ENCODE results near the gene FOLR1.

The FOLR1 gene

DNA sequence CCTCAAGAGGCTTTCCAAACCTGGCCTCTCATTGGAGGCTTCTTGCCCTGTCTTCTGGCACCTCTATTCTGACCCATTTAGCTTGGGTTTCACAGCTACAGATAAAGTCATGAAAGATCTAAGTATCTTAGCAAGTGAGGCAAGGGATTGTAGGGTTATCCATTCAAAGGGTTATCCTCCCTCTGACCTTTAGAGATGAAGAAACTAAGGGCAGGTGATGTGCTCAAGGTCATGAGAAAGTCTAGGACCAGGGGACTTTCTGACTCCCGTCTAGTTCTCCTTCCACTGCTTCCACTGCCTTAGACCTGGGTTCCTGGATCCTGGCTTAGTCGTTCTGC lies 44.8 kb downstream of the FOLR1 start:
- DNase-seq = no peak

DNA sequence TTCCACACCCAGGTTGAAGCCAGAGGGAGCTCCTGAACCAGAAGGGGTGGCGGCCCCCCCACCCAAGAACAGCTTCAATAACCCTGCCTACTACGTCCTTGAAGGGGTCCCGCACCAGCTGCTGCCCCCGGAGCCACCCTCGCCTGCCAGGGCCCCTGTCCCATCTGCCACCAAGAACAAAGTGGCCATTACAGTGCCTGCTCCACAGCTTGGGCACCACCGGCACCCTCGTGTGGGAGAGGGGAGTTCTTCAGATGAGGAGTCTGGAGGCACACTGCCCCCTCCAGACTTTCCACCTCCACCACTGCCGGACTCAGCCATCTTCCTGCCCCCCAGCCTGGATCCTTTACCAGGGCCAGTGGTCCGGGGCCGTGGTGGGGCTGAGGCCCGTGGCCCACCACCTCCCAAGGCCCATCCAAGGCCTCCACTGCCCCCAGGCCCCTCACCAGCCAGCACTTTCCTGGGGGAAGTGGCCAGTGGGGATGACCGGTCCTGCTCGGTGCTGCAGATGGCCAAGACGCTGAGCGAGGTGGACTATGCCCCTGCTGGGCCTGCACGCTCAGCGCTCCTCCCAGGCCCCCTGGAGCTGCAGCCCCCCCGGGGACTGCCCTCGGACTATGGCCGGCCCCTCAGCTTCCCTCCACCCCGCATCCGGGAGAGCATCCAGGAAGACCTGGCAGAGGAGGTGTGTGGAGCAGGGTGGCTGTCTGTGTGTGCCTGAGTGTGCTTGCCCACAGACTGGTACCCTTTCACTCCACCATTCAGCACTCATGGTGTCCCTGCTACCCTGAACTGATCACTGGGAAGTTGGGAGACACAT lies 45.4 kb downstream of the FOLR1 start:
- DNase-seq = no peak

DNA sequence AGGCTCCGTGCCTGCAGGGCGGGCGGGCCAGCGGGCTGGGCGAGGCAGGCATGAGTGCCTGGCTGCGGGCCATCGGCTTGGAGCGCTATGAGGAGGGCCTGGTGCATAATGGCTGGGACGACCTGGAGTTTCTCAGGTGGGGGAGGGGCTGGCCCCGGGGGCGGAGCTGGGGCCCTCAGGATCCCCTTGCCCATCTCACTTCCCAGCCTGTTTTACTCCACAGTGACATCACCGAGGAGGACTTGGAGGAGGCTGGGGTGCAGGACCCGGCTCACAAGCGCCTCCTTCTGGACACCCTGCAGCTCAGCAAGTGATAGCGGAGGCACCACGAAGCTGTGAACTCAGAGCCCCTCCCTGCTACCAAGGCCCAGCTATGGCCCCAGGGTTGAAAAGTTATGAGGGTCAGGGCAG lies 46.1 kb downstream of the FOLR1 start:
- DNase-seq = no peak

DNA sequence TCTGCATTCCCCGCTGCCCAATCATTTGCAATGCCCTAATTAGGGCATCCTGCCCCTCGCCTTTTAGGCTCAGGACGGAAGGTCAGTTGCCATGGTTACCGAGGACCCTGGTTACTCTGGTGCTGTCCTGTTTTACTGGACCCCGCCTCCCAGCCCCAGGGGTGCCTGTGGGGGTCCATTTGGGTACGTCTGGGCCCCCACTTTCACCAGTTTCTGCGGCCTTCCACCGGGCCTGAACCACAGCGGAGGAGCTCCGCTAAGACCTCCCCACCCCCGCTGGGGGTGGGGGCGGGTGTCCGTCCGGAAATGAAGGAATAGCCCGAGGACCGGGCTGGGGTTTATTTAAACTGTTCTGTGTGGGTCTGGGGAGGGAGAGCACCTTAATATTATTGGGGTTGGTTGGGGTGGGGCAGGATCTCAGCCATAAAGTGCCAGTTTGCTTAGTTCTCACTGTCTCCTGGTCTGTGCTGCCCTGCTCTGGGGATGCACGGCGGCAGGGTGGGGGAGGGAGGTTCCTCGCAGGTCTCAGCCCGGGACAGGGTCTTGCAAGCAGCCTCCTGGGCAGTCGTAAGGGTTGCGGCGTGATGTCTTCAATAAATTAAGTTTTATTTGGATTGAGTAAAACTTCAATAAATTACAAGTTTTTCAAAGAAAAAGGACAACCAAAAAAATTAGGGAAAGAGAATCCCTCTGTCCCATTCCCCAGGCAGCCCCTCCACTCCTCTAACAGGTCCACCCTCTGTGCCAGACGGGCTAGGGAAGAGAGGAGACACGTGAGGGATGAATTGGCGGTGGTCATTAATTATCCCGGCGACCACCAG lies 46.8 kb downstream of the FOLR1 start:
- no peak for DNase-seq

DNA sequence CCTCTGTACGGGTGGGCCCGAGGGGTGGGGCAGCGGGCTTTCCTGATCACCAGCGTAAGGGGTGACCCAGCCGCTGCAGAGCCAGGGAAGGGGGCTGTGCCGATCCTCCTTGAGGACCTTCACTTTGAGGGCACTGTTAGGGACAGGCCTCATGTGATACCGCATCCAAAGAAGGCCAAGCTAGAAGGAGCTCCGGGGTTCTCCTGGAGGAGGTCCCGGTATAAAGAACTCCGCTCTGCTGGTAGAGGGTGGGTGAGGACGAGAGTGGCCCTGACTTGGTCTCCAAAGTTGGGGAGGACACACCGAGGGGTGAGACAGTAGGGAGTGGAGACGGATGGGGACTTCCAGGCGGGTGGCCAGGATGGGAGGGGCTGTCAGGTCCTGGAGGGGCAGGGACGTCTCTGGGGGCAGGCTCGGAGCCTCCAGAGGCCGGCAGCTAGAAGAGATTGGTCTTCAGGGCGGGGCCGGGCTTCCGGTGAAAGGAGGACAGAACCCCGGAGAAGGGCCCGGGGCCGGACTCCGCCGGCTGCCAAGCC lies 47.4 kb downstream of the FOLR1 start:
- DNase-seq = peak; percentile 16

DNA sequence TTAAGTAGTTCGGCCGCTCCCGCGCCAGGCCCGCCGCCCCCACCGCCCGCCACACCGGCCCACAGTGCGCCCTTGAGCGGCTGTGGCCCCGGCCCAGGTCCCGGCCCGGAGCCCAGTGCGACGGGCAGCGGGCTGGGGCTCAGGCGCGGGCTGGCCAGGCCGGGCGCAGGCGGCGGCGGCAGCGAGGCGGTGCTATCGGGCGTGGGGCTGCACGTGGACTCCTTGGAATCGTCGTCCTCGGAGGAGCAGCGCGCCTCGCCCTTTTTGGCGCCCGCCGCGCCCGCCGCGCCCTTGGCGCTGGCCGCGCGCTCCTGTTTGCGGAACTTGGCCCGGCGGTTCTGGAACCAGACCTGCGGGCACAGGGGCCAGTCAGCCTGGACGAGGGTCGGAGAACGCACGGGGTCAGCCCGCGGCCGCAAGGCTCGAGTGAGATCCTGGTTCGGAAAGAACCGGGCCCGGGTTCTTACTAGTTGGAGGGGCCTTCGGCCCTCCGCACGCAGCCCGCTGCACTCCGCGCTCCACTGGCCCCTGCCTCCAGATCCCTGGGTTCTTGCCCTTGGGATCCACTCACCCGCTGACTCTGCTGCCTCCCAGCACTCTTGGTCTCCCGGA lies 48.0 kb downstream of the FOLR1 start:
- no peak for DNase-seq

DNA sequence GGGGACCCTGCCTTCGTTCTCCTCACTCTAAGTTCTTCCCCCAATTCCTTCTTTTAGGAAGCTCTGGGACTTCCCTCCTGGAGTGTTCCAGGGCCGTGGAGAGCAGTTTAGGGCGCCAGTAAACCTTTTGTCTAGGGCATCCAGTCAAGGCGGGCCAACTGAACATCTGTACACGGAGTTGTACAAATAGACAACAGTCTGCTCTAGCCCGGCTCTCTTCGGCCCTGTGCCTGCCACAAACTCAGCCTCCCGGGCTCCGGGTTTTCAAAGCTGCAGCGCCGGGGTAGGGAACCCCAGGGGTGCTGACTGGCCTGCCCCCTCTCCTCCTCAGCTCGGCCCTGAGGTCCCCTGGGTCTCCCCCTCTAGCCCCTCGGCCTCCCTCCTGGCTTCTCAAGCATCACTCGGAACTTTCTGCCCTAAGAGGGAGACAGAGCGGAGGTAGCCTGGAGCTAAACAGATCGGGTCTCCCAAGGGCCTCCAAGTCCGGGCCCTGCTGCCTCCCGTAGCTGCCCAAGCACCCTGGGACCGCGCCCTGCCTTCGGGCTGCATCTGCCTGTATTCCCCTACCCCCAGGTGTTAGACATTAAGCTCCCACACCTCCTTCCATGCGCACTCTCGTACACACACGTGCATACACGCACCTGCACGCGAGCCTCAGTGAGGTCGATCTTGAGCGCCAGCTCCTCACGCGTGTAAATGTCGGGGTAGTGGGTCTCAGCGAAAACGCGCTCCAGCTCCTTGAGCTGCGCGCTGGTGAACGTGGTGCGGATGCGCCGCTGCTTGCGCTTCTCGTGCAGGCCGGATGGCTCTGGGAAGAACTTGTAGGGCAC lies 48.7 kb downstream of the FOLR1 start:
- DNase-seq = no peak

DNA sequence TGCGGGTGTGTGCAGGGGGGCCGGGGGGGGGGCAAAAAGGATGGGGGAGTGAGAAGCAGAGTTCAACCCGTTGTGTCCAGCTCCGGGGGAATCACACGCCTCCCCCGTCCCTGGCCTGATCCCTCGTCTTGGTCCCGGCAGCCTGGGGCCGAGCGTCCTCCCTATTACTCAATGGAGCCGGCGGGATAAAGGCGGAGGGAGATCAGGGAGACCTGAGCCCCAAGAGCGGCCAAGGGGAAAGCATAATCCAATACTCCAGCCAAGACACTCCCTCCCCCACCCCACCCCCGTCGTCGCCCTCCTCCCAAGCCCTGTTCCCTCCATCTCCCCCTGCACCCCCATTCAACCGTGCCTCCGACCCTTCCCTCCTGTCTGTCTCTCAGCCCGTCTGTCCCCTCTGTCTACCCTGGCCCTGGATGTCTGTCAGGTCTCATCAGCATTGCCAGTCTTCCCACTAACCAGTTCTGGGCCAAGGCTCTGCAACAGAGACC lies 49.4 kb downstream of the FOLR1 start:
- no peak for DNase-seq

DNA sequence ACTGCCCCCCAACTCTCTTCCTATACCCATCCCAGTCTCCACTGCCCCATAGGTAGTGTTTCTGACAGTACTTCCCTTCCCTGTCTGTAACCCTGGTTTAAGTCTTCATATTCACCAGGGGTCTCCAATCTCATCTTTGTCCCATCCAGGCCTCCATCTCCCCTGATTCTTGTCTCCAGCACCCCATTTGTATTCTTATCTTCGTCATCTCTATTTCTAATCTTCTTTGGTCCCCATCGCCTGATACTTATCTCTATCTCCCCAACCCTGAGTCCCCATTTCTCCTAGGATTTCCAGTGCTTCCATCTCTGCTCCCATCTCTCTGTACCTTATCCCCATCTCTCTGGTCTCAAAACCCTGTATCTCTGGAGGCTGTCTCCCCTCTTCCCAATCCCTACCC lies 50.2 kb downstream of the FOLR1 start:
- no peak for DNase-seq

DNA sequence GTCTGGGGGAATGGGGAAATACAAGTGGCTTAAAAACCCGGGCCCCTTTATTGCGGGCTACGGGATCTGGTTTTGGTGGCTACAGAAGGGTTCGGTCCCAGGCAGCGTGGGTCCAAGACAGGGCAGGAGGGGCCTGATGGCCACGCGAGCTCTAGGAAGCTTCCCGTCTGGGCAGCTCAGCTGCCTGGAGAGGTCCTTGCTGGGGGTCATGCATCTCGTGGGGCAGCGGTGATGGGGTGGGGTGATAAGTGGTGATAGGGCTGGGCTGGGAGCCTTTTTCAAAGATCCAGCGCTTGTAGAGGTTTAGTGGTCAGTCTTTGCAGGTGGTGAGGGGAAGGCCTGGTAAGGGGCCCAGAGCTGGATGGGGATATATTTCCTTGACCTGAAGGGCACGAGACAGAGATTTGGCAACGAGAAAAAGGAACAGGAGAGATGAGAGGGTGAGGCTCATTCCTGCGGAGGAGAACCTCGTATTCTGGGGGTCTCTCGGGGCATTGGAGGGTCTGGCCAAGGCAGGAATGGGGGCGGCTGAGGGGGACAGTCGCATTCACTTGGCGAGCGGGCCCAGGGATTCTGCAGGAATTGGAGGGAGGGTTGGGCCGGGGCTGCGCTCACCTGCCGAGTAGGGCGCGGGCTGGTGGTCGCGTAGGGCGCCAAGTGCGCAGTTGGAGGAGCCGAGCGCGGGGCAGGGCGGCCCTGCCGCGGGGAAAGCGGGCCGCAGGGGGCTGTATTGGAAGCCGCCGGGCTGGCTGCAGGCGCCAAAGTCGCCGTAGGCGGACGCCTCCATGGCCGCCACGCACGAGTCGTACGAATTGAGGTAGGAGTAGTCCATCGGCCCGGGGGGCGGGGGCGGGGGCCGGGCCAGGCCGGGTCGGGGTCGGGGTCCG lies 51.5 kb downstream of the FOLR1 start:
- no peak for DNase-seq

DNA sequence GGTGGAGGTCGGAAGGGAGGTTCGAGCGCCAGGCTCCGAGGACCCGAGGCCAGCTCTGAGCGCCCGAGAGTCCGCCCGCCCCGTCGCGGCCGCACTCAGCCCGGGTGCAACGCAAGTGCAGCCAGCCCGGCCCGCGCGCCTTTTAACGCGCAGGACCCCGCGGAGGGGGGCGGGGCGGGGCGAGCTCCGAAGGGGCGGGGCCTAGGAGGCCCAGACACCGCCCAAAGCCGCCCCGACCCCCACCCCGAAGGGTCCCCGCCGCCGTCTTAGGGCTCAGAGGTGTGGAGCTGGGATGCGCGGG lies 52.1 kb downstream of the FOLR1 start, which contains the start of gene PHOX2A:
Gene PHOX2A, minus strand, starts transcription at position 117 of the 301 bp plus-strand sequence. CDS start 172 bp downstream, outside the sequence.
- DNase-seq = no peak

DNA sequence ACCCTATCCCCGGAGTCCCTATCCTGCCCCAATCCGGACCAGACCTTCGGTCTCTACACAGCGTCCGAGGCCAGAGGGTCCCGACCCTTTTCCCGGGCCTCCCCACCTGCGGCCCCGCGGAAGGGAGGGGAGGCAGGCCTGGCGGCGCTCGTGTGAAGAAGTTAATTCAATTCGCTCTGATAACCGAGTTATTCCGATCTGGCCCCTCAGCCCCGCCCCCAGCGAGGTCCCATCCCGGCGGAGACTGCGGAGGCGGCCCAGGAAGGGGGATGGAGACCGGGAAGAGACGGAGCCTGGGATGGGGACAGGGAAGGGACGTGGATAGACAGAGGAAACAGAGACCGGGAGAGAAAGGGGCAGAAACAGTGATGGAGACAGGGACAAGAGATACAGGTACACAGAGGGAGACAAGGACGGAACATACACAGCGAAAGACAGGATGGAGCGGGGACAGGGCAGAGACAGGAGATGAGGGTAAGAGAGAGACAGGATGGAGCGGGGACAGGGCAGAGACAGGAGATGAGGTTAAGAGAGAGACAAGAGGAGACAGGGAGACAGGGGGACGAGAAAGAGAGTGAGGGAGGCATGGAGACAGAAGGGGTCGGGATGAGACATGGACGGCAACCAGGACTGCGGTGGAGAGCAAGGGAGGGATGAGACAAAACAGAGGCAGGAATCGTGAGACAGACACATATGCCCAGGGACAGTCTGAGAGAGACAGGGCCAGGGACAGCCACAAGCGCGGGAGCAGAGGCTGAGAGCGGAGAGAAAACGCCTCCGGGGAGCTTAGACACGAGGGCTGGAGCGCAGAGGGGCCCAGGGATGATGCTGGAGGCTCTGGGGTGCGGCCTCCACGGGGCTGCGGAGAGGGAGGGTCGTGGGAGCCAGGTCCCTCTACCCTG lies 52.7 kb downstream of the FOLR1 start:
- DNase-seq = no peak

DNA sequence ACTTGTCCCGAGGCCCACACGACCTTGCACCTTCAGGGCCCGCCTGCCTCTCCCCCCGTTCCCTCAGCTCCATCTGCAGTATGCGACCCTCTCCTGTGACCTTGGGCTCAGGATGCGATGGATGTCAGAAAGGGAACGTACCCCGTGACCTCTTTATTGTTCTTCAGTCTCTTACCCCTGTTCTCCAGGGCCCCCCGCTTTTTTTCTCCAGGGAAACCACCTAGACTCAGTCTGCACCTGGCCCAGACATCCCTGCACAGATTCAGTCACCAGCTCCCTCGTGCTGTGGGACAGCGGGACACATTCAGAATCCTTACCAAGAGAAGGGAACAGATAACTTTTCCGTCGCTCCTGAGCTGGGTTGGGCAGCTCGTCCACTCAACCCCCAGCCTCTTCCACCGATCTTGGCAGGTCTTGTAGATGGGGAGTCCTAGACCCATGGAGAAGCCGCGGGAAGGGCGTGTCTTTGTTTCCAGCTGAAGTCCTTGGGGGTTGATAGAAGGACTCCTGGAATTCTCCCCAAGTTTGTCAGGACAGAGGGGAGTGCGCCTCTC lies 53.4 kb downstream of the FOLR1 start:
- no peak for DNase-seq
